Measurements from ENCODE around the gene ERGIC3. TPM values are rescaled to one million over a fixed set of nuclear protein-coding genes. Genes with fewer than 3 reads are reported as not detected.

Gene ERGIC3
- total RNA-seq, 4 donors from 2014 or later: 129 to 200 (median 163) TPM

GRCh38 chr20:35603695-35604448 lies 62.0 kb downstream of the ERGIC3 start:
- no peaks in the 10 kb centered on the region for H3K36me3 ChIP-seq
- ATAC-seq: no peak
- no peak overlapping the region for H3K4me3 ChIP-seq
- 91% methylated on average over 9 of the region's 11 CpGs; no CpG with 5 or more reads in 1 of the 2 donors for WGBS, 2 donors (ENCODE audit: low coverage in 1 of 2)
- H3K4me1 ChIP-seq: peaks cover 0 to 21% (median 12%) of the 10 kb centered on the region in 3 donors
- no peak for TF ChIP-seq POLR2AphosphoS5 (IDR thresholded peaks at IDR 0.05)
- no peak for TF ChIP-seq EP300 (IDR thresholded peaks at IDR 0.05)
- TF ChIP-seq, protein P1, sequence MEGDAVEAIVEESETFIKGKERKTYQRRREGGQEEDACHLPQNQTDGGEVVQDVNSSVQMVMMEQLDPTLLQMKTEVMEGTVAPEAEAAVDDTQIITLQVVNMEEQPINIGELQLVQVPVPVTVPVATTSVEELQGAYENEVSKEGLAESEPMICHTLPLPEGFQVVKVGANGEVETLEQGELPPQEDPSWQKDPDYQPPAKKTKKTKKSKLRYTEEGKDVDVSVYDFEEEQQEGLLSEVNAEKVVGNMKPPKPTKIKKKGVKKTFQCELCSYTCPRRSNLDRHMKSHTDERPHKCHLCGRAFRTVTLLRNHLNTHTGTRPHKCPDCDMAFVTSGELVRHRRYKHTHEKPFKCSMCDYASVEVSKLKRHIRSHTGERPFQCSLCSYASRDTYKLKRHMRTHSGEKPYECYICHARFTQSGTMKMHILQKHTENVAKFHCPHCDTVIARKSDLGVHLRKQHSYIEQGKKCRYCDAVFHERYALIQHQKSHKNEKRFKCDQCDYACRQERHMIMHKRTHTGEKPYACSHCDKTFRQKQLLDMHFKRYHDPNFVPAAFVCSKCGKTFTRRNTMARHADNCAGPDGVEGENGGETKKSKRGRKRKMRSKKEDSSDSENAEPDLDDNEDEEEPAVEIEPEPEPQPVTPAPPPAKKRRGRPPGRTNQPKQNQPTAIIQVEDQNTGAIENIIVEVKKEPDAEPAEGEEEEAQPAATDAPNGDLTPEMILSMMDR (IDR thresholded peaks at IDR 0.05): no peak
- no peak for TF ChIP-seq POLR2A (IDR thresholded peaks at IDR 0.05)
- no peak overlapping the region for H3K27ac ChIP-seq
- no peaks in the 10 kb centered on the region for H3K9me3 ChIP-seq
- peaks cover 30% of the 10 kb centered on the region for H3K27me3 ChIP-seq

DNA sequence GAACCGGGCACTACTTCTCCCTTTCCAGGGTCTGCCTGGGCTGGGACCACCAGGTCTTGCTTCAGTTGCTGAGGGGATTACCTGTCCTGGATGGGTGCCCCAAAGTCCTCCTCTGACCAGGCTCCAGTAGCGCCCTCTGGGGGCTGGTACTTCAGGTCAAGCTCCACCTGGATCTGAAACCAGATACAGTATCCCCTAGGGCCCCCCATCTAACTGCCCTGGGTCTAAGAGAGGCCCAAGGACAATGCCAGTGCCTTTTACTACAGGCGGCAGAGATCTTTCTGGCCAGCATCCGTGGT lies 62.5 kb downstream of the ERGIC3 start:
- H3K27me3 ChIP-seq: peaks cover 25% of the 10 kb centered on the region
- no peaks in the 10 kb centered on the region for H3K9me3 ChIP-seq
- H3K27ac ChIP-seq: no peak overlapping the region
- WGBS, 2 donors (ENCODE audit: low coverage in 1 of 2): 60 to 64% methylated on average over 1 to 3 of the region's 4 CpGs
- H3K36me3 ChIP-seq: no peaks in the 10 kb centered on the region
- ATAC-seq: no peak
- H3K4me1 ChIP-seq: peaks cover 0 to 21% (median 12%) of the 10 kb centered on the region in 3 donors
- H3K4me3 ChIP-seq: no peak overlapping the region
- no peak for TF ChIP-seq POLR2A (IDR thresholded peaks at IDR 0.05)
- TF ChIP-seq, protein P1 (IDR thresholded peaks at IDR 0.05): peak in 1 of 4 experiments; percentile 23
- TF ChIP-seq POLR2AphosphoS5 (IDR thresholded peaks at IDR 0.05): no peak
- no peak for TF ChIP-seq EP300 (IDR thresholded peaks at IDR 0.05)

GRCh38 chr20:35606127-35606526 lies 64.2 kb downstream of the ERGIC3 start:
- ATAC-seq: no peak
- Histone ChIP-seq H3K27ac (no peak overlapping the region), H3K36me3 (no peaks in the 10 kb centered on the region), H3K9me3 (no peaks in the 10 kb centered on the region), H3K27me3 (peaks cover 8% of the 10 kb centered on the region), H3K4me3 (no peak overlapping the region), H3K4me1 (peaks cover 0 to 12% (median 6%) of the 10 kb centered on the region in 3 donors)
- 100% methylated on average over 1 of the region's 4 CpGs; no CpG with 5 or more reads in 1 of the 2 donors for WGBS, 2 donors (ENCODE audit: low coverage in 1 of 2)
- TF ChIP-seq, protein P1 (IDR thresholded peaks at IDR 0.05): no peak
- TF ChIP-seq EP300 (IDR thresholded peaks at IDR 0.05) (no peak), POLR2A (IDR thresholded peaks at IDR 0.05) (no peak), POLR2AphosphoS5 (IDR thresholded peaks at IDR 0.05) (no peak)

Small RNA genes lying within 50 kb of the gene (small RNA-seq; reads per million reads assigned to genes)
- gene RPL37P1: 0 reads per million in 4 donors

Other genes with a start within 250 kb of the ERGIC3 start
- 1 to 10 TPM in 1 of 4 donors, not detected in 3; 1.4 TPM for gene FAM83C, start 249.7 kb upstream of the ERGIC3 start, total RNA-seq
- 10 to 100 TPM; 19.9 to 56.2 (median 31.1) TPM for gene UQCC1, start 130.1 kb upstream of the ERGIC3 start, total RNA-seq
- gene GDF5, start 103.8 kb upstream of the ERGIC3 start, total RNA-seq: 1 to 10 TPM in 2 of 4 donors, under 1 TPM in 1, not detected in 1; 0.67 to 2.3 (median 1.1) TPM
- gene CEP250, start 86.5 kb upstream of the ERGIC3 start, total RNA-seq: 10 to 100 TPM; 22.6 to 37.9 (median 30.9) TPM
- not detected for gene C20orf173, start 12.4 kb upstream of the ERGIC3 start, total RNA-seq
- 1 to 10 TPM in 3 of 4 donors, under 1 TPM in 1; 0.85 to 3.5 (median 2.9) TPM for gene SPAG4, start 73.8 kb downstream of the ERGIC3 start, total RNA-seq
- 100 to 1,000 TPM in 2 of 4 donors, 10 to 100 TPM in 2; 43.8 to 131 (median 95.2) TPM for gene CPNE1, start 122.8 kb downstream of the ERGIC3 start, total RNA-seq
- gene RBM12, start 122.8 kb downstream of the ERGIC3 start, total RNA-seq: 10 to 100 TPM; 18.9 to 36.3 (median 29.5) TPM
- gene NFS1, start 157.3 kb downstream of the ERGIC3 start, total RNA-seq: 10 to 100 TPM; 16.8 to 40.0 (median 31.4) TPM
- 100 to 1,000 TPM; 158 to 312 (median 228) TPM for gene ROMO1, start 157.3 kb downstream of the ERGIC3 start, total RNA-seq
- 100 to 1,000 TPM; 159 to 369 (median 238) TPM for gene RBM39, start 200.2 kb downstream of the ERGIC3 start, total RNA-seq
- gene PHF20, start 229.9 kb downstream of the ERGIC3 start, total RNA-seq: 10 to 100 TPM; 42.0 to 55.9 (median 49.2) TPM

All from gastroesophageal sphincter (tissue), 4 donors.